Hepatocyte (in vitro differentiated cells): Measurements from ENCODE around the gene ORM2.

Experiments
- CTCF ChIP-seq: fragments of 200-600 bp; sonication (generic); IDR thresholded peaks from 2 replicates; pipeline ENCODE4 v1.5.1; 2016; ENCODE audit warnings: antibody characterized with exemption, mild to moderate bottlenecking; ENCODE audit not compliant: poor library complexity
- EZH2 ChIP-seq: fragments of 200-600 bp; sonication (generic); IDR thresholded peaks from 2 replicates; pipeline ENCODE4 v1.6.1; 2016; ENCODE audit warnings: antibody characterized with exemption, mild to moderate bottlenecking, borderline replicate concordance

- TF ChIP-seq CTCF = no peak
- no peak for TF ChIP-seq EZH2
Observed at GRCh38 chr9:114336157-114336556, 6.5 kb downstream of the ORM2 start.
